ENCODE measurements around the gene SDK1.

DNA sequence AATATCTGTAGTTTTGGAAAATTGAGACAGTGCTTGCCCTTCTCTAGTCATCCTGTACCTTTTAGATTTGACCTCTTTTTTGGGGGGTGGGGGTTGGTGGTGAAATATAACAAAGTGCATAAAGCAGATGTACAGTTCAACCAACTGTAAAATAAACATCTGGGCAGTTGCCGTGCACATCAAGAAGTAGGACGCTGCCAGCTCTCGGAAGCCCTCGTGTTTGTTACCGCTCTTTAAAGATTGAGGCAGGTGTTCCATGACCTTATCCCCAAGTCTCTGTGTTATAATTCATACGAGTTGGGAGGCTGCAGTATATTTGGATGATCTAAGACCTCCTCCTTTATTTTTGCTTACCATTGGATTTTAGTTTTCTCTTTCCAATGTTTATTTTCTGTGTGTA, 55.1 kb downstream of the SDK1 start:
- no peak for TF ChIP-seq POLR2A (IDR thresholded peaks at IDR 0.05)
- TF ChIP-seq, protein P1, sequence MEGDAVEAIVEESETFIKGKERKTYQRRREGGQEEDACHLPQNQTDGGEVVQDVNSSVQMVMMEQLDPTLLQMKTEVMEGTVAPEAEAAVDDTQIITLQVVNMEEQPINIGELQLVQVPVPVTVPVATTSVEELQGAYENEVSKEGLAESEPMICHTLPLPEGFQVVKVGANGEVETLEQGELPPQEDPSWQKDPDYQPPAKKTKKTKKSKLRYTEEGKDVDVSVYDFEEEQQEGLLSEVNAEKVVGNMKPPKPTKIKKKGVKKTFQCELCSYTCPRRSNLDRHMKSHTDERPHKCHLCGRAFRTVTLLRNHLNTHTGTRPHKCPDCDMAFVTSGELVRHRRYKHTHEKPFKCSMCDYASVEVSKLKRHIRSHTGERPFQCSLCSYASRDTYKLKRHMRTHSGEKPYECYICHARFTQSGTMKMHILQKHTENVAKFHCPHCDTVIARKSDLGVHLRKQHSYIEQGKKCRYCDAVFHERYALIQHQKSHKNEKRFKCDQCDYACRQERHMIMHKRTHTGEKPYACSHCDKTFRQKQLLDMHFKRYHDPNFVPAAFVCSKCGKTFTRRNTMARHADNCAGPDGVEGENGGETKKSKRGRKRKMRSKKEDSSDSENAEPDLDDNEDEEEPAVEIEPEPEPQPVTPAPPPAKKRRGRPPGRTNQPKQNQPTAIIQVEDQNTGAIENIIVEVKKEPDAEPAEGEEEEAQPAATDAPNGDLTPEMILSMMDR (IDR thresholded peaks at IDR 0.05 in 4 of 5, conservative IDR thresholded peaks at IDR 0.05 in 1 of 5) = no peak
